Stimulated activated naive CD4-positive, alpha-beta T cell treated with Interleukin-2 at 50 U/mL for 16 hours (primary cell): ENCODE measurements around the gene POC5.

Source experiments
- DNase-seq: peaks from one replicate; lab custom pipeline; 2025; lab: John Stamatoyannopoulos, UW

POC5 gene

DNA sequence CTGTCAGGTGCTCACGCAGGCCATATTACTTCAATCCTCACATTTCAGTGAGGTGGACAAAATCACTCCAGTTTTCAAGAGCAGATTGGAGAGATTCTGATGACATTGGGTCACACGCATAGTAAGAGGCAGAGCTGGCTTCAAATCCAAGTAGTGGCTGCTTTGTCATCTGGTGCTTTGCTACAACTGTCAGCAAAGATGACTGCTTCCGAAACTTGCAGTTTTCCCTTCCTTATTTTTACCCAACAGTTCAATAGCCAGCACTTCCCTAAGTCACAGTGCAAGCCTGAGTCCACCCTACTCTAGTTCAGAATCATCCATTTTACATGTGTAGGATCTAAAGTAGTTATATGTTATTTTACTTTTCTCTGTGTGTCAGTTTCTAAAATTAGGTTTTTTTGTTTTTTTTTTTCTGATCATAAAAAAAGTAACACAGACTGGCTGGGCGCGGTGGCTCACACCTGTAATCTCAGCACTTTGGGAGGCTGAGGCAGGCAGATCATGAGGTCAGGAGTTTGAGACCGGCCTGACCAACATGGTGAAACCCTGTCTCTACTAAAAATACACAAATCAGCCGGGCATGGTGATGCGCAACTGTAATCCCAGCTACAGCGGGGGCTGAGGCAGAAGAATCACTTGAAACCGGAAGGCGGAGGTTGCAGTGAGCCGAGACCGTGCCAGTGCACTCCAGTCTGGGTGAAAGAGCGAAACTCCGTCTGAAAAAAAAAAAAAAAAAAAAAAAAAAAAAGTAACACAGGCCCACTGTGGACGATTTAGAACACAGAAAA is 56.4 kb downstream of the POC5 start:
- DNase-seq: no peak

DNA sequence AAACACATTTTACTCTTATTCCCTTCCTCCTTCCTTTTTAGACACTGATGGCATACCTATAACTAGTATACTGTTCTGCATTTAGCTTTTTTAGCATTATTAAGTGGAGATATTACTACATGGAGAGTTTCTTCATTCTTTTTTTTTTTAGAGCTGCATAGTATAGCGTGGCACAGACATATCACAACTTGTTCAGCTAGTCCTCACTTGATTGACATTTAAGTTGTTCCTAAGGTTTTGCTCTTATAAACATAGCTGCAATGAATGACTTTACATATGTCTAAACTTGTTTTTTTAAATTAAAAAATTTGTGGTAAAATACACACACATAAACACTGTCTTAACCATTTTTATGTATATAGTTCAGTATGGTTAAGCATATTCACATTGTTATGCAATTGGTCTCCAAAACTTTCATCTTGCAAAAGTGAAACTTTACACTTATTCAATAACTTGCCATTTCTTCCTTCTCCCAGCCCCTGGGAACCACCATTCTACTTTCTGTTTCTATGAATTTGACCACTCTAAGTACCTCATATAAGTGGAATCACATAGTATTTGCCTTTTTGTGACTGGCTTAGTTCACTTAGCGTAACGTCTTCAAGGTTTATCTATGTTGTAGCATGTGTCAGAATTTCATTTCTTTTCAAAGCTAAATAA is 57.3 kb downstream of the POC5 start:
- no peak for DNase-seq

DNA sequence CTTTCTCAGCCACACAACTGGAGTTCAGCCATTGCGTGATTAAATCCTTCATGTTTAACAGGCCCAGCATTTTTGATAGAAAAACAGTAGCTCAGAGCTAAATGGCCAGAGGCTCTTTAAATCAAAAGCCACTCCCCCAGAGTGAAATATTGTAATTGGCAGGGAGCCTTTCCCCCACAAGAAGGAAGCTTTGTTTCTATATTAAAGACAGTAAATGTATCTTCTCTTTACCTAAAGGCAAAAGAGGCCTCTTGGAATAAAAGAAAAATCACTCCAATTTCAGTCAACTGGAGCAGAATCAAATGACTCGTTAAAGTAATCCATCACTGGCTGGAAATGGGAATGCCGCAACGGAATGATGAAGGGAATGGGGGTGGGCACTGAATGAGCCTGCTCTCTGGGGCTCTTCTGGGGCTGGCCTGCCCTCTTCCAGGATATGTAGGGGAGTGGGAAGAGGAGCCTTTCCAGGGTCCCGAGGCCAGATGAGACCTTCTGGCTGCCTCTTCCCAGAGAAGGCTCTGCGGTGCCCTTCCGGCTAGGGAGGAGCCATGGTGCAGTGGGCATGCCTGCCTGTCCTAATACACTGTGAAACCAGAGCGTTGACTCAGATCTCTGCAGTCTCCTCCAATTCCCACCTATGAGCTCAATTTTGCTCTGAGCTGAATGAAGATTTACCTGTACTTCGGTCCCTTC is 60.8 kb downstream of the POC5 start:
- no peak for DNase-seq

DNA sequence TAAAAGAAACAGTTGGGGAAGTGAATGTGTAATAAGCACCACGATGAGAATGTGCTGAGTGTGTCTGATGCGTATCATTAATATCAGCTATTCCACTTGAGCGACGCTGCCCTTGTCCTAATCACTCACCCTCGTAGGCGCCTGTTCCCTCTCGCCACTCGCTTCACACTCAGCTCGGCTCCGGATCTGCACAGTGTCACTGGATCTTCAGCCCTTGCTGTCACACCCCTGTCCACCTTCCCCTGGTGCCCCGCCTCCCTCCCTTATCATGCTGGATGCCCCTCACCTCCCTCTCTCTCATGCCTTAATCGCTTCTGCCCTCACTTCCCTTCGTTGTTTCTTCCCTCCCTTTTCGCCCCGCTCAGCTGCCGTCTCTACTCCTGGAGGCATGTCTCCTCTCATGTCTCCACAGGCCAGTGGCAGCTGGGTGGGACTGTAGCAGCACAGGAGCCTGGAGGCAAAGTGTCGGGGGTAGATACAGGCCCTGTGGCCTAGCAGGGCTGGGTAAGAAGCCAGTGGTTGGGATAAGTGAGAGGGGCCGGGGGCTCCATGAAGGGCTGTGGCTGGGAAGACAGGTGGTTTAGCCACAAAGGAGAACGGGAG is 62.4 kb downstream of the POC5 start:
- no peak for DNase-seq

DNA sequence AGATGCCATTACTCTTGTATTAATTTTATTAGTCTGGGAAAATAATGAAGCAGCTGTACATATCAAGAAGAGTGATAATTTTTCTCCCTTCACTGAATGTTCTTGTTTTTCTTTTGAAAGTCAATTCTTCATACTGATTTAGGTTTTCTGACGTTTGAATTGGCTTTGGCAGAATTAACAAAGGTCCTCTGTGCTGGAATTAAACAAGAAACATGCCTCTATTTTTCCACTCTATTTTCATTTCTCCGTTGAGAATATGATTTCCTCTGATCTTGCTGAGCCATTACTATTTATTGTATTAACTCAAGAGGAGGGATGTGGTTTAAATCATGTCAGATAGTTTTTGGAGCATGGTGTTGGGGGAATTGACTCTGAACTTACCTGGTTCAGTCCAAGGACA is 63.7 kb downstream of the POC5 start:
- no peak for DNase-seq

DNA sequence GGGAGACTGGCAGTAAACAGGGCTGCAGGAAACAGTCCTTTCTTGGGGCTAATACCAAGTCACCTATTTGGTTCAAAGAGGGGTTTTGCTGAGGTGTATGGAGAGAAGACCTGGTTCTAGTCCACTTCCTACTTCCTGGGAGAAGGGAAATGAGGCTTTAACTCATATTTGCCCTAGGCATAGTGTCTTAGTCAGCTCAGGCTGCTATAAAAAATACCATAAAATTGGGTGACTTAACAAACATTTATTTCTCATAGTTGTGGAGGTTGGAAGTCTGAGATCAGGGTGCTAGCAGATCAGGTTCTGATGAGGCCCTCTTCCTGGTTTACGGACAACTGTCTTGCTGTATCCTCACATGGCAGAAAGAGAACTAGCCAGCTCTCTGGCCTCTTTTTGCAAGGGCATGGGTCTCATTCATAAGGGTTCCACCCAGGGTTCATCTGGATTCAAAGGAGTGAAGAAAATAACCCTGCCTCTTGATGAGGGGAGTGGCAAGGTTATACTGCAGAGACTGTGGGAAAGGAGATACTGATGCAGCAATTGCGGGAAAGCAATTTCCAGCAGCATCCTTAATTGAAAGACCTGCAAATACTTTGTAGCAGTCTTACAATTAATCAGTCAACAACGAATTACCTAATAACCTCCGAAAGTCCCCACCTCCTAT is 65.5 kb downstream of the POC5 start:
- no peak for DNase-seq

DNA sequence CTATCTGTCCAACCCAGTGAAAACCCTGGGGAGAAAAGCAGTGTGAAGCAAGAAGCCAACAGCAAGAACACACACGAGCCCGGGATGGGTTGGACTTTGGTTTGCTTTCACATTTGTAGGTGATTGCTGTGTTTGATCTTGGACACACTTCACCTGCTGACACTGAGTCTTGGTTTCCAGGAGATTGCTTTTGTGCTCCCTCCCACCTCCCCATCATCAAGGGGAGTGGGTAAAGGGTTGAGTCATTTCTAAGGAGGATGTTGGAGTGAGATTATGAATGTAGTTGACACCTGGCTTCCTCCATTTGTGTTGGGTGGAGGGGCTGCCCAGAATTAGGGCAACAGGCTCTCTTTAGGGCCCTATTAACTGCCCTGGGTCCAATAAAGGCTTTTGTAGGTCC is 68.5 kb downstream of the POC5 start:
- no peak for DNase-seq

DNA sequence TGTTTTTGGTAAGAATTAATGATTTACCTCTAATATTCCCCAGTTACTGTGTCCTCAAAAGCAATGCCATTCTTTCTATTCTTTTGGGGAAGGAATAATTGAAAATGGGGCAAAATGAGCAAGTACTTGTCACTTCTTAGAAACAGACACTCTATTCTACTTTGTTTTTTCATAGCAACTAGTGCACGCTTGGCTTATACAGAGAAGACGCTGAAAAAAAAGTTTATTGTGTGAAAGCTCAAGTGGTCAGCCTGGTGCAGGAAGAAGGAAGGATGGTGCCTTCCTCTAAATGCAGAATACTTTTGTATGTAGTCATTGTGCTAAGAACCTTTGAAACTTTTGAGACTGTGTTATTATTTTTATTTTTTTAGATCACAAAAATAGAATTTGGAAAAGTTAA is 76.4 kb downstream of the POC5 start:
- DNase-seq: no peak

DNA sequence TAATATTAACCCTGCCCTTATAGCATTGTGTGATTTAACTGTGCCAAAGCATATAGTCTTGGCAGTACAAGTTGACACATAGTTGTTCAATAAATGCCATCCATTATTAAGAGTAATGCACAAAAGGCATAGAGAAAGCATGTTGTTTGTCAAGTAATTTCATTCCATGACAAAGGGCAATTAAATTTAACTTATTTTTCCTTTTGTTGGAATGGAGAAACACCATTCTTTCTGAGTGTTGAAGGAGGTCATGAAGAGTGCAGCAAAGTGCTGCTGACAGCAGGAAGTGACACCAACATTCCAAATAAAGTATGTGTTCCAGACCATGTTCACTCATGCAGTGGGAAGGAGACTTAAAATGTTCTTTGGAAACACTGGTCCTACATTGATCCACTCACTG is 76.8 kb downstream of the POC5 start:
- no peak for DNase-seq

DNA sequence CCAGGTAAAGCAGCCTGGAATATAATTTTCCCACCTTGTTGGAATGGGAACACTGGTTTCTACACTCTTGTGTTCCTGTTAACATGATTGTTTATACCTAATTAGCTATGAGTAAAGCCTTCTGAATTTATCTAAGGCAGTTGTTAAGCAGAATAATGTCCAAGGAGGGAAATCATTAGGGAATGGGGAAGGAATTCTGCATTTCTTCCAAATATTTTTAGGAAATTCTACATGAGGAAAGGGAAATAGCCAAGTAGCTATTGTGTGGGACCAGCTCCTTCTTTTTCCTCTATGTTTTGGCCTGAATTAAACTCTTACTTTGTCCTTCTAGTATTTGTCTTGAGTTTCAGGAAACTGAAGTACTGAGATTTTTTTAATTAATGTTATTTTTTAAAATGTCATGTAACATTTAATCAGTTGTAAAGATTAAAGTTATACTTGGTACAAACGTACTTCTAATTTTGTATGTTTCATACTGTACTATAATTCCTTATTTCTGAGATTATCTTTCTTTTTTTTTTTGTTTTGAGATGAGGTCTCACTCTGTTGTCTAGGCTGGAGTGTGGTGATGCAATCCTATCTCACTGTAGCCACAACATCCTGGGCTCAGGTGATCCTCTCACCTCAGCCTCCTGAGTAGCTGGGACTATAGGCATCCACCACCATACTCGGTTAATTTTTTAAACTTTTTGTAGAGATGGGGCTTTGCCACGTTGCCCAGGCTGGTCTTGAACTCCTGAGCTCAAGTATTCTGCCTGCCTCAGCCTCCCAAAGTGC is 77.5 kb downstream of the POC5 start:
- no peak for DNase-seq

DNA sequence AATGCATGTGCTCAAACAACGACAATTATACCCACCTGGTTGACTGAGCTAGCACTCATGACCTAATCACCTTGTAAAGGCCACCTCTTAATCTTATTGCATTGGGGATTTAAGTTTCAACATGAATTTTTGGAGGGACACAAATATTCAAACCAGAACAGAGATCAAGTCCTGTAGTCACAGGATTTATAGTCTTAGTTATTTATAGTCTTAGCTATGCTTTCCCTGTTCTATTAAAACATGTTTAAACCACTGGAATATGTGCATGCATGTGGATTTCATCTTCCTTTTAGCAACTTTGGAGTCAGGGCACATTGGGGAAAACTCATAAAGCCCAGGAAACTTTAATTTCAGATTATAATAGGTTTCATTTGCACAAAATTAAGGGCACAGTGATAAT is 79.3 kb downstream of the POC5 start:
- DNase-seq: no peak

DNA sequence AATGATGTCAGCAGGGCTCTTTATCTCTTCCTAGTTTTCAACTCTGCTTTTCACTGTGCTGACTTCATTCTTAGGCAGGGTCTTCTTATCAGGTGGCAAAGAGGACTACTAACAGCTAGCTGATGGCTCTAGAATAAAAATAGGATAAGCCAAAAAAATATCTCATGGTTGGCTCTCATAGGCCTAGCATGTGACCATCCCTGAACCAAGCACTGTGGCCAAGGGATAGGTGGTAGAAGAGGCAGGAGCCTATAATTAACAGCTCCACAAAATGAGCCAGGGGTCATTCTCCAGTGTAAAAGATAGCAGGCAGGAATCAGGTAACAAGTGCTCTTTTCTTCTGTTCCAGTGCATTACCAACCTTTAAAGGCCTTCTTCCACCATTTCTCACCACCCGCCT is 84.9 kb downstream of the POC5 start:
- DNase-seq: no peak

DNA sequence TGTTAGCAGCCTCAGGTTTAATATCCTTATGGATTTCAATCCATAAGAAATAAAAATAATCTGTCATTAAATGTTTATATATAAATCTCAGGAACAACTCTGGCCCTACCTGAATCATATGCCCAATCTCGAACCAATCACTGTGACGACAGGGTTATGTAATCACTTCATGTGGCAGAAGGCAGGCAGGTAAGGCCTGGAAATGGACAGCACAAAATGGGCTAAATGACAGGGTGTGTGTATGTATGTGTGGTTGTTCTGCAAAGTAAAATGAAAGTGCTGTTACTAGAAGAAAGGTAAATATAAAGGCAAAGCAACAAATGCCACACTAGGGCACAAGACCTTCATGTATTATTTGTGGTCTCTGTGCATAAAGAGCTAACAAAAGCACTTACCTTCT is 86.4 kb downstream of the POC5 start:
- no peak for DNase-seq

DNA sequence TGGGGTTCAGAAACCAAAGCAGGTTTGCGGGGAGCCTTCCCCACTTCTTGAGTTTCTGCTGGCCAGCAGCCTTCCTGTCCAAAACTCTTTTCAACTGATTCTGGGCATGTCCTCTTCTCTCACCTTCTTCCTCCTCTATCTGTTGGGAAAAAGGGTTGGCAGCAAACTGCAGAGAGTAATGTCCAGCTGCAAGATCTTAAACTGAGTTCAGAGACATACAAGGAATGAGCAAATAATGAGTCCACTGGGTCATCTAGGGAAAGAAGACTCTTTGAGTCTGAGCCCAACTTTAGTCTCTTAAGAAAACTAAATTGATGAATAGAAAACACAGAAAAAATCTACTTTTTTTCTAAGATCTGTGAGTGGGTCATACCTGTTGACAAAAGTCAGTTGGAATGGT is 89.4 kb downstream of the POC5 start:
- DNase-seq: no peak

DNA sequence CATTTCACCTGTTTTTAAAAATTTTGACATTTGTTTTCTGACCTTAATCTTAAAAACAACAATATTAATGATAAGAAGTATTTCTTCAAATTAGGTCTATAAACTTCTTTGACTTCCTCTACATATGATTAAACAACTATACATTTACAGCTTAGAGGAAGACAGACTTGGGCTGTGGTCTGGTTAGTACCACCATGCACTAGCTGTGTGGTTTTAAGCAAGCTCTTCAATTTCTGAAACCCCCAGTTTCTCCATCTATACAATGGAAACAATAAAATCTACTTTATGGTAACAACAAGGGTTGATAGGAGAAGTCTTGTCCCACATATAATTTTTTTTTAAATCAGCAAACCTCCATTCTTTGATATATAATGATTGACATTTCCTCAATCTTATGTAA is 90.3 kb downstream of the POC5 start:
- DNase-seq: no peak
